SK-N-SH (cell line): ENCODE measurements around the gene TMEM131L. TPM values are rescaled to one million over a fixed set of nuclear protein-coding genes. Genes with fewer than 3 reads are reported as not detected.

ENCODE experiments used
- ELF1 ChIP-seq: IDR thresholded peaks from 2 replicates; pipeline ENCODE4 v1.4.0; 2012
- EP300 ChIP-seq, 2 experiments: IDR thresholded peaks; 2 replicates each; pipeline versions ENCODE4 v1.4.0 to v1.6.1; 2012; ENCODE audit warnings: borderline replicate concordance in 1 of 2, low read depth in 1 of 2, low read length in 1 of 2
- FOSL2 ChIP-seq: IDR thresholded peaks from 2 replicates; pipeline ENCODE4 v1.4.0; 2012; ENCODE audit warnings: low read depth, mild to moderate bottlenecking, moderate library complexity, borderline replicate concordance
- GATA2 ChIP-seq: sonication (generic); formaldehyde crosslinking; IDR thresholded peaks from 2 replicates; pipeline ENCODE4 v1.5.0; 2020; ENCODE audit warnings: mild to moderate bottlenecking, missing genetic modification reagents
- MXI1 ChIP-seq: IDR thresholded peaks from 2 replicates; pipeline ENCODE4 v1.6.1; 2012; ENCODE audit warnings: mild to moderate bottlenecking, low read depth, low read length, improper control_type of control experiment
- NRF1 ChIP-seq: IDR thresholded peaks from 2 replicates; pipeline ENCODE4 v1.6.1; 2012; ENCODE audit warnings: low read depth, mild to moderate bottlenecking, low read length
- RAD21 ChIP-seq: IDR thresholded peaks from 2 replicates; pipeline ENCODE4 v1.6.1; 2012; ENCODE audit warnings: mild to moderate bottlenecking, low read length
- RFX5 ChIP-seq: IDR thresholded peaks from 2 replicates; pipeline ENCODE4 v1.6.1; 2012; ENCODE audit warnings: mild to moderate bottlenecking, improper control_type of control experiment, low read length
- RXRA ChIP-seq: IDR thresholded peaks from 2 replicates; pipeline ENCODE4 v1.4.0; 2012; ENCODE audit warnings: low read depth, mild to moderate bottlenecking, borderline replicate concordance
- SIN3A ChIP-seq: IDR thresholded peaks from 2 replicates; pipeline ENCODE4 v1.6.1; 2012; ENCODE audit warnings: low read depth, mild to moderate bottlenecking, low read length, moderate library complexity, borderline replicate concordance
- TAF1 ChIP-seq: IDR thresholded peaks from 2 replicates; pipeline ENCODE4 v1.6.1; 2012; ENCODE audit warnings: low read depth, mild to moderate bottlenecking, low read length, moderate library complexity, borderline replicate concordance
- TCF12 ChIP-seq: IDR thresholded peaks from 2 replicates; pipeline ENCODE4 v1.4.0; 2012
- YY1 ChIP-seq: IDR thresholded peaks from 2 replicates; pipeline ENCODE4 v1.4.0; 2012; ENCODE audit warnings: low read depth, mild to moderate bottlenecking
- polyA plus RNA-seq, 3 experiments: library from polyadenylated mRNA; depleted of rRNA; stranded (reverse); fragments of >200 nt; gene quantifications; 2 replicates each; pipeline ENCODE4 v1.2.3, GENCODE V29; 2012
- TF ChIP-seq, protein P1 (sequence below): IDR thresholded peaks from 2 replicates; pipeline ENCODE4 v1.4.0; 2012; ENCODE audit warnings: low read depth
- TF ChIP-seq, protein P2 (sequence below): IDR thresholded peaks from 2 replicates; pipeline ENCODE4 v1.4.0; 2012; ENCODE audit warnings: low read depth, borderline replicate concordance
- TF ChIP-seq, protein P3 (sequence below): fragments of 200-600 bp; sonication (generic); IDR thresholded peaks from 2 replicates; pipeline ENCODE4 v1.6.1; 2017; ENCODE audit warnings: antibody characterized with exemption, mild to moderate bottlenecking, moderate library complexity
- TF ChIP-seq, protein P4 (sequence below): IDR thresholded peaks from 2 replicates; pipeline ENCODE4; 2012

Gene TMEM131L
- polyA plus RNA-seq, 1 of the 3 experiments (the other 2 are of a cell fraction) = 6.2 TPM

DNA sequence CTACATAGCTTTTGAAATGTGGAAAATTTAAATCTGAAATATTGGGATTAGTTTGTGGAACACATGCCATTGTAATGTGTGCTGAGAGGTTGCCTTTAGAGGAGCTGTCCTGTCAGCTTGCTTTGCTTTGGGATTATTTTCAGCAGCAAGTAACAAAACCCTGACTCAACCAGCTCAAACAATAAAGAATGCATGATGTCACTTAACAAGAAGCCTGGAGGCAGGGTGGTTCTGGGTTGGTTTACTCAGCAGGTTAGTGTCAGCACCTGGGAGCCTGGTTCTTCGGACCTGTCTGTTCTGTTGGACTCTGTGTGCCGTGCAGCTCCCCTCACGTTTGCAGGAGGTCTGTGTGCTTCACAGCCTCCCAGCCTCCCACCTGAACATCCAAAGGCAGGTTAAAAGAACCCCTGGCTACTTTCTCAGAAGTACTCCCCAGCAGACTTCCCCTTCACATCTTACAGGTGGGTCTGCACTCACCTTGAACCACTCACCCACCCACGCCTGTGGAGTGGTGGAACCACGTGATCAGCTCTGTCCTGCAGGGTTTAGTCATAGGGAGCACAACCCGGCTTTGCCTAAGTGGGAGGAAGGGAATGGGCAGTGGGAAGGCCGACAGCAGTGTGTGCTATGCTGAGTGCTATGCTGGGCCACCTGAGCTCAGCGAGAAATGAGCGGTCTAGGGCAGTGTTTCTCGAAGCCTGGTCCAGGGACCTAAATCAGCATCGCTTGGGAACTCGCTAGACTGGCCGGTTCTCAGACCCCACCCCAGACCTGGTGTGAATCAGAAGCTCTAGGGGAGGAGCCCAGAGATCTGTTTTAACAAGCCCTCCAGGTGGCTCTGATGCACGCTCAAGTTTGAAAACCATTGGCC lies 20.4 kb downstream of the TMEM131L start (continued):
- TF ChIP-seq, protein P1, sequence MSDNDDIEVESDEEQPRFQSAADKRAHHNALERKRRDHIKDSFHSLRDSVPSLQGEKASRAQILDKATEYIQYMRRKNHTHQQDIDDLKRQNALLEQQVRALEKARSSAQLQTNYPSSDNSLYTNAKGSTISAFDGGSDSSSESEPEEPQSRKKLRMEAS = 0 out of 2 replicates have a peak, but pooled peaks have one; percentile 33
- TF ChIP-seq SIN3A = no peak
- TF ChIP-seq NRF1 = no peak
- TF ChIP-seq RFX5 = no peak
- TF ChIP-seq MXI1 = no peak
- TF ChIP-seq, protein P2, sequence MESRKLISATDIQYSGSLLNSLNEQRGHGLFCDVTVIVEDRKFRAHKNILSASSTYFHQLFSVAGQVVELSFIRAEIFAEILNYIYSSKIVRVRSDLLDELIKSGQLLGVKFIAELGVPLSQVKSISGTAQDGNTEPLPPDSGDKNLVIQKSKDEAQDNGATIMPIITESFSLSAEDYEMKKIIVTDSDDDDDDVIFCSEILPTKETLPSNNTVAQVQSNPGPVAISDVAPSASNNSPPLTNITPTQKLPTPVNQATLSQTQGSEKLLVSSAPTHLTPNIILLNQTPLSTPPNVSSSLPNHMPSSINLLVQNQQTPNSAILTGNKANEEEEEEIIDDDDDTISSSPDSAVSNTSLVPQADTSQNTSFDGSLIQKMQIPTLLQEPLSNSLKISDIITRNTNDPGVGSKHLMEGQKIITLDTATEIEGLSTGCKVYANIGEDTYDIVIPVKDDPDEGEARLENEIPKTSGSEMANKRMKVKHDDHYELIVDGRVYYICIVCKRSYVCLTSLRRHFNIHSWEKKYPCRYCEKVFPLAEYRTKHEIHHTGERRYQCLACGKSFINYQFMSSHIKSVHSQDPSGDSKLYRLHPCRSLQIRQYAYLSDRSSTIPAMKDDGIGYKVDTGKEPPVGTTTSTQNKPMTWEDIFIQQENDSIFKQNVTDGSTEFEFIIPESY = no peak
- TF ChIP-seq, protein P3, sequence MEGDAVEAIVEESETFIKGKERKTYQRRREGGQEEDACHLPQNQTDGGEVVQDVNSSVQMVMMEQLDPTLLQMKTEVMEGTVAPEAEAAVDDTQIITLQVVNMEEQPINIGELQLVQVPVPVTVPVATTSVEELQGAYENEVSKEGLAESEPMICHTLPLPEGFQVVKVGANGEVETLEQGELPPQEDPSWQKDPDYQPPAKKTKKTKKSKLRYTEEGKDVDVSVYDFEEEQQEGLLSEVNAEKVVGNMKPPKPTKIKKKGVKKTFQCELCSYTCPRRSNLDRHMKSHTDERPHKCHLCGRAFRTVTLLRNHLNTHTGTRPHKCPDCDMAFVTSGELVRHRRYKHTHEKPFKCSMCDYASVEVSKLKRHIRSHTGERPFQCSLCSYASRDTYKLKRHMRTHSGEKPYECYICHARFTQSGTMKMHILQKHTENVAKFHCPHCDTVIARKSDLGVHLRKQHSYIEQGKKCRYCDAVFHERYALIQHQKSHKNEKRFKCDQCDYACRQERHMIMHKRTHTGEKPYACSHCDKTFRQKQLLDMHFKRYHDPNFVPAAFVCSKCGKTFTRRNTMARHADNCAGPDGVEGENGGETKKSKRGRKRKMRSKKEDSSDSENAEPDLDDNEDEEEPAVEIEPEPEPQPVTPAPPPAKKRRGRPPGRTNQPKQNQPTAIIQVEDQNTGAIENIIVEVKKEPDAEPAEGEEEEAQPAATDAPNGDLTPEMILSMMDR = no peak
- TF ChIP-seq TAF1 = no peak
- TF ChIP-seq ELF1 = no peak
- TF ChIP-seq RAD21 = no peak
- no peak for TF ChIP-seq GATA2 (CRISPR knock-in tag)
- TF ChIP-seq FOSL2 = peak; percentile 71
- TF ChIP-seq, protein P4, sequence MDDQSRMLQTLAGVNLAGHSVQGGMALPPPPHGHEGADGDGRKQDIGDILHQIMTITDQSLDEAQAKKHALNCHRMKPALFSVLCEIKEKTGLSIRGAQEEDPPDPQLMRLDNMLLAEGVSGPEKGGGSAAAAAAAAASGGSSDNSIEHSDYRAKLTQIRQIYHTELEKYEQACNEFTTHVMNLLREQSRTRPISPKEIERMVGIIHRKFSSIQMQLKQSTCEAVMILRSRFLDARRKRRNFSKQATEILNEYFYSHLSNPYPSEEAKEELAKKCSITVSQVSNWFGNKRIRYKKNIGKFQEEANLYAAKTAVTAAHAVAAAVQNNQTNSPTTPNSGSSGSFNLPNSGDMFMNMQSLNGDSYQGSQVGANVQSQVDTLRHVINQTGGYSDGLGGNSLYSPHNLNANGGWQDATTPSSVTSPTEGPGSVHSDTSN = peak; percentile 36; the same call in 1 of the 2 replicates
- TF ChIP-seq RXRA = no peak
- no peak for TF ChIP-seq YY1
- TF ChIP-seq TCF12 = peak; percentile 67
- peak in 1 of 2 experiments; percentile 31; a peak in 1 of 4 replicates for TF ChIP-seq EP300 (IDR thresholded peaks at IDR 0.05; ENCODE audit: borderline replicate concordance in 1 of 2, low read depth in 1 of 2, low read length in 1 of 2)
